ENCODE measurements around the gene MLLT10. TPM values are rescaled to one million over a fixed set of nuclear protein-coding genes. Genes with fewer than 3 reads are reported as not detected.

The MLLT10 gene
- total and polyA plus RNA-seq, 2 of the 8 experiments (the other 6 are each of a cell fraction or from before 2014, with no cell fraction given), result 53.1 to 62.1 TPM

- Histone ChIP-seq H2BK5ac (ENCODE audit: low read depth, low read length) (no peak overlapping the region), H3K9ac (replicated peaks in 1 of 4; ENCODE audit: extremely low read depth in 1 of 4, low read depth in 3 of 4, low read length in 3 of 4) (no peak overlapping the region), H2BK20ac (ENCODE audit: low read length) (no peak overlapping the region), H3K4me1 (replicated peaks in 1 of 4; ENCODE audit: control insufficient read depth in 3 of 4, insufficient read depth in 4 of 4, low read length in 3 of 4) (no peaks in the 10 kb centered on the region), H3K9me3 (ENCODE audit: insufficient read depth in 2 of 2, low read depth in 1 of 2, low read length in 1 of 2) (no peaks in the 10 kb centered on the region), H2AFZ (ENCODE audit: low read length) (no peak overlapping the region), H4K5ac (ENCODE audit: insufficient read length, low read depth, low read length) (no peak overlapping the region), H3K4me3 (ENCODE audit: extremely low read depth in 1 of 4, insufficient read depth in 2 of 4, low read depth in 3 of 4, low read length in 4 of 4) (no peak overlapping the region), H2AK5ac (ENCODE audit: low read depth, low read length) (no peak overlapping the region), H3K36me3 (ENCODE audit: control insufficient read depth in 2 of 4, insufficient read depth in 4 of 4, low read length in 3 of 4) (peaks cover 0 to 26% (median 0%) of the 10 kb centered on the region in 4 experiments; a peak in 3 of 8 replicates), H4K8ac (ENCODE audit: extremely low read depth, insufficient read depth, low read length) (no peak overlapping the region), H3K18ac (ENCODE audit: extremely low read depth, low read length) (no peak overlapping the region), H3K23ac (ENCODE audit: insufficient read length) (no peak overlapping the region), H3K79me2 (ENCODE audit: control insufficient read depth in 1 of 2, insufficient read depth in 2 of 2, low read length in 2 of 2) (peaks cover 0 to 34% of the 10 kb centered on the region in 2 experiments; a peak in 2 of 4 replicates), H3K4ac (replicated peaks; ENCODE audit: insufficient read length, low read depth, low read length) (no peak overlapping the region), H3K79me1 (ENCODE audit: low read depth, low read length) (peaks cover 3% of the 10 kb centered on the region; the same call in 1 of the 2 replicates), H4K20me1 (replicated peaks in 1 of 2; ENCODE audit: control insufficient read depth in 1 of 2, insufficient read depth in 2 of 2, low read length in 2 of 2) (no peaks in the 10 kb centered on the region), H3K27ac (ENCODE audit: low read depth, low read length) (no peak overlapping the region), H4K91ac (replicated peaks; ENCODE audit: insufficient read length, low read length) (no peak overlapping the region), H3K27me3 (replicated peaks in 1 of 4; ENCODE audit: control insufficient read depth in 3 of 4, extremely low read depth in 1 of 4, insufficient read depth in 3 of 4, low read length in 3 of 4) (no peaks in the 10 kb centered on the region), H2BK15ac (ENCODE audit: low read length) (no peak overlapping the region), H3K14ac (ENCODE audit: insufficient read length) (no peak overlapping the region), H3K4me2 (ENCODE audit: insufficient read depth in 1 of 2, low read depth in 2 of 2, low read length in 2 of 2) (no peak overlapping the region), H3K23me2 (ENCODE audit: low read depth, low read length) (no peaks in the 10 kb centered on the region; the same call in 1 of the 2 replicates), H2BK120ac (replicated peaks; ENCODE audit: low read depth, low read length) (no peak overlapping the region), H2BK12ac (ENCODE audit: low read depth, low read length) (no peak overlapping the region), H3K56ac (replicated peaks; ENCODE audit: insufficient read length, low read depth, low read length) (no peak overlapping the region)
- FAIRE-seq (no peak), DNase-seq (ENCODE audit: low read depth in 1 of 2, low spot score in 2 of 2) (no peak)
- POLR2A ChIA-PET (ENCODE audit: partially characterized antibody), result interaction anchor here (0.6 to 1.2 kb wide), 3 partner anchors 11 to 305 kb away, joined by 3 to 4 read pairs (median 4); no protein-coding TSS in a partner anchor
- CTCF ChIA-PET (ENCODE audit: partially characterized antibody), result interaction anchor here (1.1 kb wide), 1 partner anchor 23 kb away, joined by 3 read pairs; no protein-coding TSS in a partner anchor
- WGBS, 2 experiments (ENCODE audit: extremely low coverage in 1 of 2, insufficient coverage in 1 of 2, insufficient read length in 1 of 2, insufficient replicate concordance in 2 of 2, low coverage in 1 of 2, low lambda C conversion rate in 2 of 2, missing lambda C conversion rate in 1 of 2), result 77% methylated on average over 3 of the region's 3 CpGs; no CpG with 5 or more reads in 1 of the 2 experiments
- TF ChIP-seq RFX5 (IDR thresholded peaks at IDR 0.05; ENCODE audit: borderline replicate concordance, low read depth, low read length), result no peak
- TF ChIP-seq CBX5 (IDR thresholded peaks at IDR 0.05; ENCODE audit: low read depth, low read length), result no peak
These were observed 80.0 kb downstream of the MLLT10 start for GRCh38 chr10:21614000-21614399.
